ENCODE results near the gene RAB9A. TPM values are rescaled to one million over a fixed set of nuclear protein-coding genes. Genes with fewer than 3 reads are reported as not detected.

The RAB9A gene
- total and polyA plus RNA-seq, 10 of the 15 experiments (the other 5 are each of a cell fraction or from before 2014, with no cell fraction given), result 42.1 to 142 (median 49.9) TPM

DNA sequence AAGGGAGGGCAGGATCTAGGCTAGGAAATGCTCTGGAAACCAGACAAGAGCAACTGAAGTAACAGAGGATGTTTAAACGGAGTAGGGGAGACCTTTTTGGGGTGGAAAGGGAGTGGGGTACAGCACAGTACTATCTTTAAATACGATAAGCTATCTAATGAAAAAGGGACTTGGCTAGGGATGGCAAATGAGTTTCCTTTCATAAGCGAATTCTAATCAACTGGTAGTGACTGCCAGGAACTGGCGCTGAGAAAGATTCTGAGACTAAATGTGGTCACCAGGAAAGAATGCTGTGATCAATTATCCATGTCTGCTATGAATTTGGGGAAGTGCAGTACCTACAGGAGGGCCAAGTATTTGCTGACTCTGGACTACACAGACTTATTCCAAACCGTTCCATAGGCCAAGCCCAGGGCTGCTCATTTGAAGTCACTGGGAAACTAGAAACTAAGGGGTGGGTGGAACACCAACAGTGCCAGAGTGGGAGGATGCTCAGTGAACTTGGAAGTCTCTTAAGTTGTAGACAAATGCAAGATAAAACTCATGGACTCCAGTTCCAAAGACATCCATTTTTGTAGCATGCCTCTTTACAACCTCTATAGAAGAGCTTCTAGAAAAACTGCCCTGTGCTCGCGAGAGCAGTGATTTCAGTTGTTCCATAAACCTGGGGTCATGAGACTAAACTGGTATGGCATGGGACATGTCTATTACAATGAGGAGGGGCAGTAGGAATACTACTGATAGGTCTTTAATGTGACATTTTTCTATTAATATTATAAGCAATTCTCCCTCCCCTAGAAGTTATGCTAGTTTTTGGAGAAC is 43.5 kb downstream of the RAB9A start:
- intact Hi-C loops (cut with micrococcal nuclease; ENCODE audit: unreplicated experiment) (loop anchor here (5.0 kb wide), 2 partner anchors 75 to 1140 kb away; partner anchors contain the start of genes FANCB and MOSPD2), in situ Hi-C loops (cut with MboI) (no loop called here)
- no peak for FAIRE-seq
- Histone ChIP-seq H3K79me2 (ENCODE audit: control insufficient read depth, insufficient read depth, low read length) (peaks cover 56% of the 10 kb centered on the region), H2AFZ (ENCODE audit: control insufficient read depth, low read depth, low read length) (no peak overlapping the region), H3K36me3 (ENCODE audit: control insufficient read depth in 2 of 2, insufficient read depth in 2 of 2, low read length in 1 of 2) (no peaks in the 10 kb centered on the region), H3K27ac (ENCODE audit: control insufficient read depth, insufficient read depth) (peak overlapping the region; percentile 33; the same call in 1 of the 2 replicates), H3K4me1 (ENCODE audit: control insufficient read depth, insufficient read depth, low read length) (no peaks in the 10 kb centered on the region), H3K9ac (ENCODE audit: control insufficient read depth, insufficient read depth, low read length) (0 out of 2 replicates have a peak overlapping the region, but pooled peaks have one; percentile 13), H3K4me2 (ENCODE audit: control insufficient read depth, insufficient read depth) (peak overlapping the region; percentile 86), H3K9me3 (replicated peaks; ENCODE audit: control insufficient read depth, insufficient read depth, low read length) (no peaks in the 10 kb centered on the region), H4K20me1 (ENCODE audit: control insufficient read depth, insufficient read depth) (no peaks in the 10 kb centered on the region), H3K27me3 (replicated peaks in 1 of 2; ENCODE audit: control insufficient read depth in 2 of 2, insufficient read depth in 2 of 2, low read length in 1 of 2) (no peaks in the 10 kb centered on the region), H3K4me3 (peak overlapping the region; percentile 78)
- no TSS peak for BruUV-seq (replicated peaks)
- POLR2A ChIA-PET, result interaction anchor here (0.6 to 8.3 kb wide), 3 partner anchors 9 to 37 kb away, joined by 3 to 130 read pairs (median 4); no protein-coding TSS in a partner anchor
- no peak for DNase-seq (ENCODE audit: low read depth, low spot score)
- 0 out of 2 replicates have a peak, but pooled peaks have one; percentile 19 for TF ChIP-seq IKZF1 (conservative IDR thresholded peaks at IDR 0.05)
- TF ChIP-seq CEBPB (IDR thresholded peaks at IDR 0.05; ENCODE audit: borderline replicate concordance in 1 of 2, low read depth in 2 of 2, low read length in 2 of 2), result no peak
- peak; percentile 56 for TF ChIP-seq SPI1 (IDR thresholded peaks at IDR 0.05; ENCODE audit: borderline replicate concordance, insufficient read depth, low read depth, low read length)
- 79% methylated on average over 7 of the region's 7 CpGs for WGBS (ENCODE audit: insufficient coverage, insufficient replicate concordance, low lambda C conversion rate, missing lambda C conversion rate)
- RAD21 ChIA-PET (ENCODE audit: unreplicated experiment), result interaction anchor here (0.9 to 7.9 kb wide), 7 partner anchors 17 to 637 kb away, joined by 3 to 201 read pairs (median 14); partner anchors contain the start of gene RAB9A
- SMC1A ChIA-PET (ENCODE audit: uncharacterized antibody, unreplicated experiment), result interaction anchor here (0.6 to 6.8 kb wide), 16 partner anchors 9 to 321 kb away, joined by 3 to 173 read pairs (median 4); partner anchors contain the start of gene RAB9A
- ATAC-seq, result no peak
- CTCF ChIA-PET, result interaction anchor here (1.0 to 8.2 kb wide), 6 partner anchors 9 to 77 kb away, joined by 3 to 113 read pairs (median 4); no protein-coding TSS in a partner anchor
